CD4-positive, alpha-beta T cell (primary cell): Measurements from ENCODE around the gene PPM1J. TPM values are rescaled to one million over a fixed set of nuclear protein-coding genes. Genes with fewer than 3 reads are reported as not detected.

Experiments
- ATAC-seq: fragments of 200-7000 bp; cut with Tn5 transposase; one replicate; pipeline ENCODE4 v1.10.0; 2022; ENCODE audit warnings: mild to moderate bottlenecking; ENCODE audit not compliant: poor library complexity
- CTCF ChIA-PET: fragments of 350-600 bp; sonication (Branson Sonifier 250); formaldehyde crosslinking; loops from one replicate; lab custom pipeline; 2021; ENCODE audit warnings: antibody characterized with exemption, inconsistent platforms; lab: Charles Lee
- POLR2A ChIA-PET: fragments of 350-600 bp; sonication (Branson Sonifier 250); formaldehyde crosslinking; loops from one replicate; lab custom pipeline; 2021; ENCODE audit warnings: antibody characterized with exemption, inconsistent platforms; lab: Charles Lee
- DNase-seq, 14 experiments: peaks; one replicate each; pipeline ENCODE4 v3.0.0-alpha.2; 2013 to 2020; ENCODE audit warnings: mixed read lengths in 2 of 14
- H3K27ac ChIP-seq, 2 donors: one replicate each; pipeline versions ENCODE4 v1.5.1 to v1.7.0; 2013; ENCODE audit warnings: low read length in 2 of 2, low read depth in 1 of 2, mild to moderate bottlenecking in 1 of 2
- H3K27me3 ChIP-seq, 2 experiments: 1 replicate in 1 of 2; 2 replicates in 1 of 2; pipeline versions ENCODE4 v1.6.1 to v1.7.0; 2013; ENCODE audit warnings: low read length in 2 of 2, control low read depth in 1 of 2, mild to moderate bottlenecking in 1 of 2, moderate library complexity in 1 of 2; ENCODE audit not compliant: insufficient read depth in 2 of 2, control insufficient read depth in 1 of 2
- H3K36me3 ChIP-seq: one replicate; pipeline ENCODE4 v1.6.1; 2013; ENCODE audit warnings: low read length, control low read depth; ENCODE audit not compliant: insufficient read depth
- H3K4me1 ChIP-seq: one replicate; pipeline ENCODE4 v1.6.1; 2013; ENCODE audit warnings: low read length, control low read depth; ENCODE audit not compliant: insufficient read depth
- H3K4me3 ChIP-seq: one replicate; pipeline ENCODE4 v1.5.1; 2013; ENCODE audit warnings: mild to moderate bottlenecking, low read length, moderate library complexity
- H3K9me3 ChIP-seq, 2 experiments: 1 replicate in 1 of 2; 2 replicates in 1 of 2; pipeline versions ENCODE4 v1.6.1 to v1.7.0; 2013; ENCODE audit warnings: low read length in 2 of 2, mild to moderate bottlenecking in 2 of 2, control low read depth in 1 of 2, moderate library complexity in 1 of 2; ENCODE audit not compliant: control insufficient read depth in 1 of 2, insufficient read depth in 1 of 2
- H3K27ac Mint-ChIP-seq: one replicate; pipeline ENCODE4 v1.8.0; 2020; ENCODE audit warnings: mixed read lengths
- H3K27me3 Mint-ChIP-seq: one replicate; pipeline ENCODE4 v1.8.0; 2021; ENCODE audit warnings: mixed read lengths
- H3K36me3 Mint-ChIP-seq: one replicate; pipeline ENCODE4 v1.8.0; 2021; ENCODE audit warnings: low read depth, mixed read lengths
- H3K4me1 Mint-ChIP-seq: one replicate; pipeline ENCODE4 v1.8.0; 2021; ENCODE audit warnings: low read depth, mixed read lengths
- H3K4me3 Mint-ChIP-seq: one replicate; pipeline ENCODE4 v1.8.0; 2020; ENCODE audit warnings: mild to moderate bottlenecking, mixed read lengths
- H3K9me3 Mint-ChIP-seq: one replicate; pipeline ENCODE4 v1.8.0; 2020; ENCODE audit warnings: mixed read lengths
- intact Hi-C, 2 experiments: fragments of 100-400 bp; cut with DNase I in 1 of 2; cut with micrococcal nuclease in 1 of 2; formaldehyde crosslinking; loops; one replicate each; pipeline versions ENCODE4 v1.15.1 to v1.9.0; 2023 to 2025; cut with DNase I, micrococcal nuclease
- total RNA-seq, 174 experiments: library from RNA in 2 of 174; stranded (reverse) in 2 of 174; gene quantifications; one replicate each; pipeline ENCODE4 v1.2.3 and lab custom pipeline; 2021 to 2026
- TF ChIP-seq, protein P1 (sequence below): fragments of 200-600 bp; IDR thresholded peaks from one replicate; pipeline ENCODE4 v1.8.0; 2022; ENCODE audit warnings: antibody characterized with exemption, mild to moderate bottlenecking

PPM1J gene
- total RNA-seq, 2 experiments from 2014 or later: 0.39 to 0.49 TPM

DNA sequence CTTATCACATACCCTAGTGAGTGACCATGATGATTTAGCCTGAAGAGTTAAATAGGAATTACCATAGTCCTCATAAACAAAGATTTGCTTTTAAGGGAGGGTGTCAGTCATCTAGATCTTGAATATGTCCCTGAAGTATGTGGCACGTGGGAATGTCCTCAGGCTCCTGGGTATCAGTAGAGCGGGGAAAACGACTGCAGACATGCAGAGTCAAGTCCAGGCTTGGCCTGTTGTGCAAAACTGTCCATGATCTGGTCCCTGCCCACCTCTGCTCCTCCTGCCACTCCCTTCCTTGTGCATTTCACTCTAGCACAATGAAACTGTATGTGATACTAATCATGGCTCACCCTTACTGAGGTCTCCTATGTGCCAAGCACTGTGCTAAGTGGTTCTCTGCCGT, 27.8 kb downstream of the PPM1J start:
- Histone ChIP-seq H3K4me3 (no peak overlapping the region), H3K36me3 (peaks cover 31% of the 10 kb centered on the region), H3K9me3 (no peaks in the 10 kb centered on the region), H3K27ac (no peak overlapping the region), H3K27me3 (no peaks in the 10 kb centered on the region), H3K4me1 (no peaks in the 10 kb centered on the region)
- DNase-seq (no peak), ATAC-seq (no peak)
- Mint-ChIP-seq H3K4me1 (peaks cover 7% of the 10 kb centered on the region), H3K4me3 (no peak overlapping the region), H3K27ac (no peak overlapping the region), H3K9me3 (no peaks in the 10 kb centered on the region), H3K36me3 (peaks cover 47% of the 10 kb centered on the region), H3K27me3 (no peaks in the 10 kb centered on the region)
- CTCF ChIA-PET: no interaction called here
- TF ChIP-seq, protein P1, sequence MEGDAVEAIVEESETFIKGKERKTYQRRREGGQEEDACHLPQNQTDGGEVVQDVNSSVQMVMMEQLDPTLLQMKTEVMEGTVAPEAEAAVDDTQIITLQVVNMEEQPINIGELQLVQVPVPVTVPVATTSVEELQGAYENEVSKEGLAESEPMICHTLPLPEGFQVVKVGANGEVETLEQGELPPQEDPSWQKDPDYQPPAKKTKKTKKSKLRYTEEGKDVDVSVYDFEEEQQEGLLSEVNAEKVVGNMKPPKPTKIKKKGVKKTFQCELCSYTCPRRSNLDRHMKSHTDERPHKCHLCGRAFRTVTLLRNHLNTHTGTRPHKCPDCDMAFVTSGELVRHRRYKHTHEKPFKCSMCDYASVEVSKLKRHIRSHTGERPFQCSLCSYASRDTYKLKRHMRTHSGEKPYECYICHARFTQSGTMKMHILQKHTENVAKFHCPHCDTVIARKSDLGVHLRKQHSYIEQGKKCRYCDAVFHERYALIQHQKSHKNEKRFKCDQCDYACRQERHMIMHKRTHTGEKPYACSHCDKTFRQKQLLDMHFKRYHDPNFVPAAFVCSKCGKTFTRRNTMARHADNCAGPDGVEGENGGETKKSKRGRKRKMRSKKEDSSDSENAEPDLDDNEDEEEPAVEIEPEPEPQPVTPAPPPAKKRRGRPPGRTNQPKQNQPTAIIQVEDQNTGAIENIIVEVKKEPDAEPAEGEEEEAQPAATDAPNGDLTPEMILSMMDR: no peak
- intact Hi-C loops: no loop called here
- POLR2A ChIA-PET: no interaction called here

DNA sequence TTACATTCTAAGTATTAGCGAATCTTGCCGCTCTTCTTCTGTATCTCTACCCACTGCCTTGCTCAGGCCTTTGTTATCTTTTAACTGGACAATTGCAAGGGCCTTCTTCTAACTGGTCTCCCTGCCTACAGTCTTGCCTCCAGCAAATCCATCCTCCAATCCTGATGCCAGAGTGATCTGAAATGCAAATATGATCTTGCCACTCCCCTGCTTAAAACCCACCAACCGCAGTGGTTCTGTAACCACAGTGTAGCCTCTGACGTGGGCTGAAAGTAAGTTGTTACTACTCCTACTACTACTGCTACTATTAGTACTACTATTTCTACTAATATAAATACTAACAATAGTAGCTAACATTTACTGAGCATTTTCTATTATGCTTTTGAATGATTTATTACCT, 28.3 kb downstream of the PPM1J start:
- H3K36me3 ChIP-seq: peaks cover 28% of the 10 kb centered on the region
- DNase-seq: no peak
- peaks cover 7% of the 10 kb centered on the region for H3K4me1 Mint-ChIP-seq
- no peak overlapping the region for H3K4me3 ChIP-seq
- no peaks in the 10 kb centered on the region for H3K9me3 Mint-ChIP-seq
- no peak overlapping the region for H3K27ac ChIP-seq
- H3K27me3 Mint-ChIP-seq: no peaks in the 10 kb centered on the region
- ChIA-PET CTCF (interaction anchor here (1.1 kb wide), 1 partner anchor 185 kb away, joined by 3 read pairs; no protein-coding TSS in a partner anchor), POLR2A (no interaction called here)
- no peak for ATAC-seq
- H3K4me3 Mint-ChIP-seq: no peak overlapping the region
- H3K4me1 ChIP-seq: no peaks in the 10 kb centered on the region
- no peaks in the 10 kb centered on the region for H3K9me3 ChIP-seq
- no peaks in the 10 kb centered on the region for H3K27me3 ChIP-seq
- TF ChIP-seq, protein P1: no peak
- H3K27ac Mint-ChIP-seq: no peak overlapping the region
- peaks cover 45% of the 10 kb centered on the region for H3K36me3 Mint-ChIP-seq
- intact Hi-C loops: no loop called here

DNA sequence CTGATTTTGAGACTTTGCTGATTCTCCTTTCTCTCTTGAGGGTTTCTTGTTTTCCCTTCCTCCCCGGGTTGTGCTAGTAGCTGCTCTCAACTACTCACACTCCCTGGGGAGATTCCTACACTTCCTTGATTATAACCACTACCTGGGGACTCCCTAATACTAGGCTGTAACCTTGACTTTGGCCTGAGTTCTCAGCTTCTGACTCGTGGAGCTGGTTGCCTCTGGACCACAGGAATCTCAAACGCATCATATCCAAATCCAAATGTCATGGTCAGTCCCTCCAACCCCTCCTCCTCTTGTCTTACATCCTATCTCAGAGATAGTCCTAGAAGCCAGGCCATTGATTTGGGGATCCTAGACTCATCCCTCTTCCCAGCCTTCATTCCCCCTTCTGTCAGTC, 28.7 kb downstream of the PPM1J start:
- H3K4me1 ChIP-seq: no peaks in the 10 kb centered on the region
- H3K4me3 ChIP-seq: no peak overlapping the region
- H3K27ac Mint-ChIP-seq: no peak overlapping the region
- intact Hi-C loops: no loop called here
- peaks cover 23% of the 10 kb centered on the region for H3K36me3 ChIP-seq
- H3K9me3 Mint-ChIP-seq: no peaks in the 10 kb centered on the region
- H3K36me3 Mint-ChIP-seq: peaks cover 41% of the 10 kb centered on the region
- H3K27me3 Mint-ChIP-seq: no peaks in the 10 kb centered on the region
- POLR2A ChIA-PET: no interaction called here
- no peaks in the 10 kb centered on the region for H3K9me3 ChIP-seq
- no peak for DNase-seq
- peaks cover 7% of the 10 kb centered on the region for H3K4me1 Mint-ChIP-seq
- no peaks in the 10 kb centered on the region for H3K27me3 ChIP-seq
- TF ChIP-seq, protein P1: no peak
- no peak for ATAC-seq
- no peak overlapping the region for H3K27ac ChIP-seq
- no peak overlapping the region for H3K4me3 Mint-ChIP-seq
- CTCF ChIA-PET: interaction anchor here (1.1 kb wide), 1 partner anchor 184 kb away, joined by 3 read pairs; no protein-coding TSS in a partner anchor
